ENCODE data around the gene MGP.

- TF ChIP-seq CTCF (IDR thresholded peaks at IDR 0.05) (no peak), POLR2A (IDR thresholded peaks at IDR 0.05) (no peak)
Measured at GRCh38 chr12:14907953-14908352, 22.3 kb upstream of the MGP start.

Measured in adrenal gland (tissue), 5 donors.